BE2C (cell line): ENCODE results near the gene AMBRA1.
"Not testable (repeated sequence)": the region's sequence is repeated elsewhere in the genome, so short reads cannot be mapped to it uniquely, and the experiment has no call there.

Experiments
- DNase-seq: peaks from one replicate; pipeline ENCODE4 v3.0.0-alpha.2; 2020
- H3K27me3 ChIP-seq: fragments of 250-450 bp; sonication (Bioruptor Pico); 2 replicates; pipeline ENCODE4 v1.5.1; 2020; ENCODE audit warnings: mild to moderate bottlenecking
- H3K36me3 ChIP-seq: fragments of 250-450 bp; sonication (Bioruptor Pico); 2 replicates; pipeline ENCODE4 v1.5.1; 2020; ENCODE audit warnings: mild to moderate bottlenecking
- H3K4me1 ChIP-seq: fragments of 250-450 bp; sonication (Bioruptor Pico); 2 replicates; pipeline ENCODE4 v1.5.1; 2020
- H3K4me3 ChIP-seq: 2 replicates; pipeline ENCODE4 v1.5.1; 2011; ENCODE audit warnings: low read depth, low read length
- H3K9me3 ChIP-seq: fragments of 250-450 bp; sonication (Bioruptor Pico); 2 replicates; pipeline ENCODE4 v1.5.1; 2020
- CTCF ChIP-seq: IDR thresholded peaks from 2 replicates; pipeline ENCODE4 v1.5.1; 2012; ENCODE audit warnings: mild to moderate bottlenecking, low read depth, low read length

AMBRA1 gene

DNA sequence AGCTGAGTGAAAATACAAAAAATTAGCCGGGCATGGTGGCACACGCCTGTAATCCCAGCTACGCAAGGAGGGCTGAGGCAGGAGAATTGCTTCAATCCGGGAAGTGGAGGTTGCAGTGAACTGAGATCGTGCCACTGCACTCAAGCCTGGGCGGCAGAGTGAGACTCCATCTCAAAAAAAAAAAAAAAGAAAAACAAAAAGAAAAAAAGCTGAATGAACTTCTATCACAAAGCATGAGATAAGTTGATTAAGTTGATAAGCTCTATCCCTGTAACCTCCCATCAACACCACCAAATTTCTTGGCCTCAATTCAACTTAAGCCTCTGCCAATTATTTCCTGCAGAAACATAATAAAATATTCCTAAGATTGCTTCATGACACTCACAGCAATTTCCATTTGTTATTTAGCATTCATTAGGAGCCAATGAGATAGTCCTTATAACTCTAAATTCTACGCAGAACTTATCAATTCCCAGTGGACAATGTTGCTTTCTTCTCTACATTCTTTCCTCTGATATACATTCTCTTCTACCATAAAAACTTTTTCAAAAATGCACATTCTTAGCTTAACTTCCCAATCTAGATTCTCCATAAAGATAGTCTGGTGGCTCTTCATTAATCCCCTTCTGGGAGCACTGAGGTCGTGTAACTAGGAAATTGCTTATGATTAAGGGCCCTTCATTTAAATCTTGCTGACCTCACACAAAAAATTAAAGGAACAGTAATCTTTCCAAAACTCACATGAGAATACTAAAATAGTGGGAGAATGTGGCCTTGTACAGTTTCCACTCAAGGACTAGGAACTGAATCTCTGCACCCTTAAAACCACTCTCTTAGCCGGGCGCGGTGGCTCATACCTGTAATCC is 2.9 kb downstream of the AMBRA1 start:
- no peaks in the 10 kb centered on the region for H3K4me1 ChIP-seq
- no peaks in the 10 kb centered on the region for H3K9me3 ChIP-seq
- no peak overlapping the region for H3K4me3 ChIP-seq
- TF ChIP-seq CTCF: no peak
- no peaks in the 10 kb centered on the region for H3K27me3 ChIP-seq
- no peaks in the 10 kb centered on the region for H3K36me3 ChIP-seq
- no peak for DNase-seq

DNA sequence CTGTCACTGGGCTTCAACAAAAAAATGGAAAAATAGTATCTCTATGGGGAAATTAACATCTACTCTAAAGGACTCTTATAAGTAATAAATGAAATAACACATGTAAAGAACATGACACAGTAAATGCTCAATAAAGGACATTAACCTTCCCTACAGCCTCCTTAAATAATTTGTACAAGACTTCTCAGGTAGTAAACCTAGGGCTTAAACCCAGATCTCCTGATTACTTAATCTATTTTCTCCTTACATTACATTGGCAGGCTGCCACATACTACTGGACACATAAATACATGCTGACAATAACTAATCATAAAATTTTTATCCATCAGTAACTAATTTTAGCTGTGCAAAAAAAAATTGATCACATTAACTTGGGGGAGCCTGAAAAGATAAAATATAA is 4.9 kb downstream of the AMBRA1 start:
- H3K9me3 ChIP-seq: no peaks in the 10 kb centered on the region; the same call in 1 of the 2 replicates
- no peak for DNase-seq
- no peaks in the 10 kb centered on the region for H3K4me1 ChIP-seq
- no peaks in the 10 kb centered on the region for H3K36me3 ChIP-seq
- no peak for TF ChIP-seq CTCF
- no peak overlapping the region for H3K4me3 ChIP-seq
- no peaks in the 10 kb centered on the region for H3K27me3 ChIP-seq

GRCh38 chr11:46588131-46588530 is 5.7 kb downstream of the AMBRA1 start:
- Histone ChIP-seq H3K4me3 (no peak overlapping the region), H3K27me3 (no peaks in the 10 kb centered on the region), H3K36me3 (no peaks in the 10 kb centered on the region), H3K9me3 (no peaks in the 10 kb centered on the region; the same call in 1 of the 2 replicates), H3K4me1 (no peaks in the 10 kb centered on the region)
- TF ChIP-seq CTCF: no peak
- no peak for DNase-seq

DNA sequence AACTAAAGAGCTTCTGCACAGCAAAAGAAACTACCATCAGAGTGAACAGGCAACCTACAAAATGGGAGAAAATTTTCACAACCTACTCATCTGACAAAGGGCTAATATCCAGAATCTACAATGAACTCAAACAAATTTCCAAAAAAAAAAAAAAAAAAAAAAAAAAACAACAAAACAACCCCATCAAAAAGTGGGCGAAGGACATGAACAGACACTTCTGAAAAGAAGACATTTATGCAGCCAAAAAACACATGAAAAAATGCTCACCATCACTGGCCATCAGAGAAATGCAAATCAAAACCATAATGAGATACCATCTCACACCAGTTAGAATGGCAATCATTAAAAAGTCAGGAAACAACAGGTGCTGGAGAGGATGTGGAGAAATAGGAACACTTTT is 10.3 kb downstream of the AMBRA1 start:
- not testable (repeated sequence) for H3K4me1 ChIP-seq, H3K9me3 ChIP-seq, H3K27me3 ChIP-seq, DNase-seq, H3K4me3 ChIP-seq, H3K36me3 ChIP-seq

DNA sequence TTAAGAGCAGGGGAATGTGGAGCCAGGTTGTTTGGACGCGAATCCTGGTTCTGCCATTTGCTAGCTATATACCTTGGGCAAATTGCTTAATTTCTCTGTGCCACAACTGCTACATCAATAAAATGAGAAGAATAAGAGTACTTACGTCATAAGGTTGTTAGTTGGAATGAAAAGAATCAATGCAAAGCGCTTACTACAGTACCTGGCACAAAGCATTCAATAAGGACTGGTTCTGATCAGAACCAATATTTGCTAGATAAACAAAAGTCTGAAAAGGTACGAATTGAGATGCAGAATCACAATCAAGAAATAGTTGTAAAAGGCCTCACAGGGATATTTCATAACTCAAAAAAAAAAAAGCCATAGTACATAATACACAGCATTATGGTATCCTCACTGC is 11.2 kb downstream of the AMBRA1 start:
- H3K4me3 ChIP-seq: no peak overlapping the region
- no peak for TF ChIP-seq CTCF
- no peaks in the 10 kb centered on the region for H3K27me3 ChIP-seq
- no peak for DNase-seq
- H3K9me3 ChIP-seq: no peaks in the 10 kb centered on the region; the same call in 1 of the 2 replicates
- no peaks in the 10 kb centered on the region for H3K36me3 ChIP-seq
- H3K4me1 ChIP-seq: no peaks in the 10 kb centered on the region

DNA sequence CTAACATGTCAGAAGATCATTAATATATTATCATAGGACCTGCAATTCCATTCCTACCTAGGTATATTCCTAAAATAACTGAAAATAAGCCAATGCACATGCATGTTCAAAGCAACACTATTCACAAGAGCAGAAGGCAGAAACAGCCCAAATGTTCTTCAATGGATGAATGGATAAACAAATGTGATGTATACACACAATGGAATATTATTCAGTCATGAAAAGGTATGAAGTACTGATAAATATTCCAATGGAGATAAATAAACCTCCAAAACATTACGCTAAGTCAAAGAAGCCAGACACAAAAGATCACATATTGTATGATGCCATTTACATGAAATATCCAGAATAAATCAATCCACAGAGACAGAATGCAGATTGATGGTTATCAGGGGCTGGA is 16.8 kb downstream of the AMBRA1 start:
- no peak for TF ChIP-seq CTCF
- no peak for DNase-seq
- H3K4me1 ChIP-seq: no peaks in the 10 kb centered on the region
- no peak overlapping the region for H3K4me3 ChIP-seq
- no peaks in the 10 kb centered on the region for H3K27me3 ChIP-seq
- no peaks in the 10 kb centered on the region for H3K9me3 ChIP-seq
- H3K36me3 ChIP-seq: no peaks in the 10 kb centered on the region

- Histone ChIP-seq H3K27me3 (no peaks in the 10 kb centered on the region), H3K4me3 (no peak overlapping the region), H3K9me3 (no peaks in the 10 kb centered on the region), H3K36me3 (no peaks in the 10 kb centered on the region), H3K4me1 (no peaks in the 10 kb centered on the region)
- TF ChIP-seq CTCF: no peak
- no peak for DNase-seq
Measured at GRCh38 chr11:46574656-46575055, 19.2 kb downstream of the AMBRA1 start.
